Peyer's patch (tissue), 4 donors: ENCODE measurements around the gene GPR158. TPM values are rescaled to one million over a fixed set of nuclear protein-coding genes. Genes with fewer than 3 reads are reported as not detected.

Source experiments
- DNase-seq, 3 donors: peaks; one replicate each; pipeline ENCODE4 v3.0.0-alpha.2; 2017 to 2019
- H3K27ac ChIP-seq, 4 donors: fragments of 200-600 bp; sonication (generic); one replicate each; pipeline ENCODE4 v1.5.1; 2016 to 2019
- H3K27me3 ChIP-seq, 2 donors: fragments of 200-600 bp; sonication (generic); one replicate each; pipeline ENCODE4 v1.5.1; 2019
- H3K36me3 ChIP-seq, 3 donors: fragments of 200-600 bp; sonication (generic); one replicate each; pipeline ENCODE4 v1.5.1; 2016 to 2019
- H3K4me1 ChIP-seq, 4 donors: fragments of 200-600 bp; sonication (generic); one replicate each; pipeline ENCODE4 v1.5.1; 2016 to 2019
- H3K4me3 ChIP-seq, 4 donors: fragments of 200-600 bp; sonication (generic); 1 replicate in 3 of 4; 2 replicates in 1 of 4; pipeline ENCODE4 v1.5.1; 2016 to 2019; ENCODE audit warnings: mild to moderate bottlenecking in 1 of 4
- H3K9me3 ChIP-seq, 4 donors: fragments of 200-600 bp; sonication (generic); one replicate each; pipeline ENCODE4 v1.5.1; 2016 to 2019; ENCODE audit warnings: mild to moderate bottlenecking in 1 of 4
- POLR2A ChIP-seq, 2 donors: fragments of 450-650 bp; IDR thresholded peaks; one replicate each; pipeline ENCODE4 v1.5.1; 2017; ENCODE audit warnings: antibody characterized with exemption in 2 of 2, mild to moderate bottlenecking in 2 of 2, moderate library complexity in 2 of 2
- total RNA-seq, 4 donors: library from RNA; depleted of rRNA; stranded (reverse); fragments of >200 nt; gene quantifications; one replicate each; pipeline ENCODE4 v1.1.0, GENCODE V29; 2016
- TF ChIP-seq, protein P1 (sequence below), 6 experiments: fragments of 450-650 bp in 4 of 6; fragments of 200-600 bp in 2 of 6; sonication (generic) in 1 of 6; IDR thresholded peaks; one replicate each; pipeline ENCODE4 v1.5.1; 2017 to 2019; ENCODE audit warnings: antibody characterized with exemption in 6 of 6, mild to moderate bottlenecking in 3 of 6, moderate library complexity in 1 of 6

Gene GPR158
- total RNA-seq, 4 donors from 2014 or later = under 0.01 to 0.28 (median 0.27) TPM; not detected in 1

DNA sequence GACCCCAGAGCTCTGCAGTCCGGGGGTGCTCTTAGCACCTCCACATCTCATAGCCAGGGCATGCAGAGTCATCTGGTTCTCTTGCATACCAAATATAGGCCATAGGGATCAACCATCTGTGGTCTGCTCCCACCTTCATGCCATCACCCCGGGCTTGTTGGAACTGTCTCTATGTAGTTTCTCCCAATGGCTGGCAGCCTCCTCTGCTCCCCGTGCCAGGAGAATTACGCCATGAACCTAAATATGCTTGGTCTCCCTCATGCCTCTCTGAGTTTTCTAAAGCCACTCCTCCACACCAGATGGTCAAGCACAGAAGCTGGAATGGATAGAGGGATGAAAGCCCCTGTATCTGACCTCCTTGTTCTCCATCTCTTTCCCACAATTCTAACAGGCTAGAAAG, 456.7 kb downstream of the GPR158 start:
- no peak for TF ChIP-seq POLR2A (IDR thresholded peaks at IDR 0.05)
- TF ChIP-seq, protein P1, sequence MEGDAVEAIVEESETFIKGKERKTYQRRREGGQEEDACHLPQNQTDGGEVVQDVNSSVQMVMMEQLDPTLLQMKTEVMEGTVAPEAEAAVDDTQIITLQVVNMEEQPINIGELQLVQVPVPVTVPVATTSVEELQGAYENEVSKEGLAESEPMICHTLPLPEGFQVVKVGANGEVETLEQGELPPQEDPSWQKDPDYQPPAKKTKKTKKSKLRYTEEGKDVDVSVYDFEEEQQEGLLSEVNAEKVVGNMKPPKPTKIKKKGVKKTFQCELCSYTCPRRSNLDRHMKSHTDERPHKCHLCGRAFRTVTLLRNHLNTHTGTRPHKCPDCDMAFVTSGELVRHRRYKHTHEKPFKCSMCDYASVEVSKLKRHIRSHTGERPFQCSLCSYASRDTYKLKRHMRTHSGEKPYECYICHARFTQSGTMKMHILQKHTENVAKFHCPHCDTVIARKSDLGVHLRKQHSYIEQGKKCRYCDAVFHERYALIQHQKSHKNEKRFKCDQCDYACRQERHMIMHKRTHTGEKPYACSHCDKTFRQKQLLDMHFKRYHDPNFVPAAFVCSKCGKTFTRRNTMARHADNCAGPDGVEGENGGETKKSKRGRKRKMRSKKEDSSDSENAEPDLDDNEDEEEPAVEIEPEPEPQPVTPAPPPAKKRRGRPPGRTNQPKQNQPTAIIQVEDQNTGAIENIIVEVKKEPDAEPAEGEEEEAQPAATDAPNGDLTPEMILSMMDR (IDR thresholded peaks at IDR 0.05) = no peak
- no peak for DNase-seq
- Histone ChIP-seq H3K9me3 (no peaks in the 10 kb centered on the region), H3K27ac (no peak overlapping the region), H3K4me1 (no peaks in the 10 kb centered on the region), H3K27me3 (no peaks in the 10 kb centered on the region), H3K4me3 (no peak overlapping the region), H3K36me3 (no peaks in the 10 kb centered on the region)

DNA sequence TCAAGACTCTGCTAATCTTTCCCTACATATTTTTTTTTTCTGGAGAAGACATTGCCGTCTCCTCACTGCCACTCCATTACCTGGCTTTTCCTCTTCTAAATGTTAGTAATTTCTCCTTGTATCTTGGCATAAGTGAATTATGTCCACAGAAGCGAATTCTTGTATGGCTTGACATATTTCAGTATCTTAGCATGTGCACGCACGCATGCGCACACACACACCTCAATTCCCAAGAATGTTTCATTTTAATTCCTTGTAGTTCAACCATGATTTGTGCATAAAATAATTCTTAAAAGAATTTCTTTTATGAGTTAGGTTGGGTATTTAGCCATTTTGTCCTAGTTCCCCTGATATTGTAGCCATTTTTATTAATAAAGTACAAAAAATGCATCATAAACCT, 458.0 kb downstream of the GPR158 start:
- no peak overlapping the region for H3K4me3 ChIP-seq
- H3K27ac ChIP-seq = no peak overlapping the region
- no peak for DNase-seq
- no peak for TF ChIP-seq POLR2A (IDR thresholded peaks at IDR 0.05)
- TF ChIP-seq, protein P1 (IDR thresholded peaks at IDR 0.05) = no peak
- no peaks in the 10 kb centered on the region for H3K27me3 ChIP-seq
- H3K4me1 ChIP-seq = no peaks in the 10 kb centered on the region
- no peaks in the 10 kb centered on the region for H3K9me3 ChIP-seq
- no peaks in the 10 kb centered on the region for H3K36me3 ChIP-seq

DNA sequence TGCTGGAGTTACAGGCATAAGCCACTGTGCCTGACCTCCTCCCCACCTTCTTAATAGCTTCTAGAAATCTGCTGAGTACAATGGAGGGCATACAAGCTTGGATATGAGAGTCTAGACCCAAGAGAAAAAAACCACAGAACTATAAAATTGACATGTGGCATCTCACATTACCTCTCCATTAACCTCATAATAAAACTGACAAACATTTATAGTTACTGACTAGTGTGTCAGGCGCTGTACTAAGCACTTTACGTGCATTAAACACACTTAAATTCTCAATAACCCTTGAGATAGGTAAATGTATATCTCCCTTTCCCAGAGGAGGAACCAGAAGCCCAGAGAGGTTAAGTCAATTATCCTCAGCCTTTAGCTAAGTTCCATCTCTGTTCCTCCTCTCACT, 458.7 kb downstream of the GPR158 start:
- H3K36me3 ChIP-seq = no peaks in the 10 kb centered on the region
- no peaks in the 10 kb centered on the region for H3K4me1 ChIP-seq
- TF ChIP-seq, protein P1 (IDR thresholded peaks at IDR 0.05) = no peak
- no peak for TF ChIP-seq POLR2A (IDR thresholded peaks at IDR 0.05)
- no peaks in the 10 kb centered on the region for H3K27me3 ChIP-seq
- H3K9me3 ChIP-seq = no peaks in the 10 kb centered on the region
- H3K4me3 ChIP-seq = no peak overlapping the region
- no peak for DNase-seq
- no peak overlapping the region for H3K27ac ChIP-seq

DNA sequence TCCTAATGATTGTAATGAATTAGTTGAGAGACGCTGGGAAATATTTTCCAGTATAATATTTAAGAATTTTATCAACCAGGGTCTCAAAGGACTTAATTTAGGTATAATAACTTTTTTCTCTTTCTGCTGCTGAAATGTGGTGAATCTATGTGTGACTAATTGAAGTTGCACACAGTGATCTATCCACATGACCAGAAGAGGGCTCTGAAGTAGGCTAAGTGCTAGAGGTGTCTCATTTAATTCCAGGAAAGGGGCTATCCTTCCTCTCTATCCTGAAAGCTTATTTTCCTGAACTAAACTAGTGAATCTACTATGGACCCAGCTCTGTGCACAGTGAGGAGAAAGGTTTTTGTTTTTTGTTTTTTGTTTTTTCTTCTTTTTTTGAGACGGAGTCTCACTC, 464.8 kb downstream of the GPR158 start:
- TF ChIP-seq POLR2A (IDR thresholded peaks at IDR 0.05) = no peak
- TF ChIP-seq, protein P1 (IDR thresholded peaks at IDR 0.05) = no peak
- DNase-seq = no peak

DNA sequence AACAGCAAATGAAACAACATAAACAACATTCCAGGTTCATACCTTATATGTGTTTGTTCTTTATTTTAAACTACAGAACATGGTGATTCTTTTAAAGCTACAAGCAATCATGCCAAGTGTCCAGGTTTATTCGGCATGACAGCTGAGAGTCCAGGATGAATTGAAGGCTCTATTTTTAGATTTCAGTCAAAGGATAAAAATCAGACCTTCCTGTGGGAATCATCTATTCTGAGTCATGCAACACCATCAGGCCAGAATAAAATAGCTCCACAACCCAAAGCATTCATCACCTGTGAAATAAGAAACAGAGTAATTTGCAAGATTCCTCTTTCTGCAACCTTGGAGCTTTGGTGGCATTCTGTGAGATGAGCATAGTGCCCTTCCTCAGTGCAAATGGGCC, 466.8 kb downstream of the GPR158 start:
- TF ChIP-seq, protein P1 (IDR thresholded peaks at IDR 0.05) = no peak
- no peak for TF ChIP-seq POLR2A (IDR thresholded peaks at IDR 0.05)
- H3K4me1 ChIP-seq = no peaks in the 10 kb centered on the region
- H3K27me3 ChIP-seq = no peaks in the 10 kb centered on the region
- no peak for DNase-seq
- H3K36me3 ChIP-seq = no peaks in the 10 kb centered on the region
- H3K27ac ChIP-seq = no peak overlapping the region
- no peaks in the 10 kb centered on the region for H3K9me3 ChIP-seq
- H3K4me3 ChIP-seq = no peak overlapping the region

More for the DNA sequence above, 464.8 kb downstream of the GPR158 start:
- no peaks in the 10 kb centered on the region for H3K4me1 ChIP-seq
- H3K4me3 ChIP-seq = no peak overlapping the region
- no peak overlapping the region for H3K27ac ChIP-seq
- H3K9me3 ChIP-seq = no peaks in the 10 kb centered on the region
- H3K27me3 ChIP-seq = no peaks in the 10 kb centered on the region
- no peaks in the 10 kb centered on the region for H3K36me3 ChIP-seq

DNA sequence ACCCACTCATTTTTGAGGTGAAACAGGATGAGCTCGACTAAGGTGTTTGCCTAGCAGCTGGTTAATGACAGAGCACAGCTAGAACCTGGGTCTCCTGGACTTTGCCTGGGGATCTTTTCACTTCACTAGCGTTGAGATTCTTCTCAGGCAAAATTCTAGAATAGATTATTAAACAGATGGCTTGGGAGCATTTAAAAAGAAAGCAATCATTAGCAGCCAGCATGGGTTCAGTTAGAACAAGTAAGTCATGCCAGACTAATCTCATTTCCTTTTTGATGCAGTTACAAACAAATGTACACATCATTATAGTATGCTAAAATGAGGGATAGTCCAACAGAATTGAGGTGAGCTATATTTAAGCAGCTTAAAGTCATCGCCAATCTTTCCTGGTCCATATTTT, 467.9 kb downstream of the GPR158 start:
- DNase-seq = no peak
- no peak overlapping the region for H3K27ac ChIP-seq
- no peak overlapping the region for H3K4me3 ChIP-seq
- no peaks in the 10 kb centered on the region for H3K27me3 ChIP-seq
- no peaks in the 10 kb centered on the region for H3K36me3 ChIP-seq
- no peaks in the 10 kb centered on the region for H3K4me1 ChIP-seq
- no peaks in the 10 kb centered on the region for H3K9me3 ChIP-seq
- no peak for TF ChIP-seq POLR2A (IDR thresholded peaks at IDR 0.05)
- TF ChIP-seq, protein P1 (IDR thresholded peaks at IDR 0.05) = no peak
